NCI-H1694 (cell line): ENCODE measurements around the gene OSBPL5.

Experiments
- DNase-seq: peaks from one replicate; lab custom pipeline; 2025; lab: John Stamatoyannopoulos, UW

OSBPL5 gene

GRCh38 chr11:3197878-3198528 lies 32.9 kb upstream of the OSBPL5 start:
- no peak for DNase-seq

- no peak for DNase-seq
Measured at GRCh38 chr11:3197044-3197695, 32.1 kb upstream of the OSBPL5 start.

GRCh38 chr11:3196161-3197043 lies 31.3 kb upstream of the OSBPL5 start:
- no peak for DNase-seq

- DNase-seq: no peak
Measured at GRCh38 chr11:3195251-3196160, 30.4 kb upstream of the OSBPL5 start.

- no peak for DNase-seq
Measured at GRCh38 chr11:3194016-3194816, 29.1 kb upstream of the OSBPL5 start.

- DNase-seq: no peak
Measured at GRCh38 chr11:3193373-3194015, 28.4 kb upstream of the OSBPL5 start.

GRCh38 chr11:3192511-3193372 lies 27.6 kb upstream of the OSBPL5 start:
- no peak for DNase-seq

GRCh38 chr11:3191586-3192324 lies 26.6 kb upstream of the OSBPL5 start:
- no peak for DNase-seq

- no peak for DNase-seq
Measured at GRCh38 chr11:3190600-3190999, 25.5 kb upstream of the OSBPL5 start.

GRCh38 chr11:3189886-3190583 lies 24.9 kb upstream of the OSBPL5 start:
- no peak for DNase-seq

GRCh38 chr11:3189196-3189843 lies 24.2 kb upstream of the OSBPL5 start:
- DNase-seq: no peak

GRCh38 chr11:3188496-3189195 lies 23.5 kb upstream of the OSBPL5 start:
- no peak for DNase-seq

- DNase-seq: no peak
Measured at GRCh38 chr11:3186166-3186953, 21.2 kb upstream of the OSBPL5 start.

GRCh38 chr11:3184732-3185347 lies 19.7 kb upstream of the OSBPL5 start:
- DNase-seq: no peak

GRCh38 chr11:3183523-3183922 lies 18.4 kb upstream of the OSBPL5 start:
- no peak for DNase-seq

GRCh38 chr11:3182462-3182852 lies 17.3 kb upstream of the OSBPL5 start:
- no peak for DNase-seq
